Activated CD4-positive, alpha-beta T cell treated with anti-CD3 and anti-CD28 coated beads for 36 hours (primary cell): Measurements from ENCODE around the gene MPC1. TPM values are rescaled to one million over a fixed set of nuclear protein-coding genes. Genes with fewer than 3 reads are reported as not detected.

Source experiments
- ATAC-seq: fragments of 200-7000 bp; cut with Tn5 transposase; one replicate; pipeline ENCODE4 v1.10.0; 2021; ENCODE audit warnings: mild to moderate bottlenecking, moderate library complexity
- CTCF ChIA-PET: fragments of 350-600 bp; sonication (Branson Sonifier 250); formaldehyde crosslinking; loops from one replicate; lab custom pipeline; 2021; ENCODE audit warnings: antibody characterized with exemption; lab: Charles Lee
- POLR2A ChIA-PET: fragments of 350-600 bp; sonication (Branson Sonifier 250); formaldehyde crosslinking; loops from one replicate; lab custom pipeline; 2021; ENCODE audit warnings: antibody characterized with exemption, inconsistent platforms; lab: Charles Lee
- DNase-seq: peaks from one replicate; pipeline ENCODE4 v3.0.0-alpha.2; 2020
- H3K27ac Mint-ChIP-seq: one replicate; pipeline ENCODE4 v1.8.0; 2021; ENCODE audit warnings: mixed read lengths
- H3K27me3 Mint-ChIP-seq: one replicate; pipeline ENCODE4 v1.8.0; 2021; ENCODE audit warnings: mixed read lengths
- H3K36me3 Mint-ChIP-seq: one replicate; pipeline ENCODE4 v1.8.0; 2021; ENCODE audit warnings: low read depth, mixed read lengths
- H3K4me1 Mint-ChIP-seq: one replicate; pipeline ENCODE4 v1.8.0; 2021; ENCODE audit warnings: mixed read lengths
- H3K4me3 Mint-ChIP-seq: one replicate; pipeline ENCODE4 v1.8.0; 2021; ENCODE audit warnings: mild to moderate bottlenecking, moderate library complexity, mixed read lengths
- H3K9me3 Mint-ChIP-seq: one replicate; pipeline ENCODE4 v1.8.0; 2021; ENCODE audit warnings: low read depth, mixed read lengths
- intact Hi-C, 2 experiments: fragments of 100-400 bp; cut with DNase I in 1 of 2; cut with micrococcal nuclease in 1 of 2; formaldehyde crosslinking; loops; one replicate each; pipeline versions ENCODE4 v1.14.2 to v1.15.1; 2022 to 2024; cut with DNase I, micrococcal nuclease
- total RNA-seq, 2 experiments: library from RNA; stranded (reverse); gene quantifications; one replicate each; pipeline ENCODE4 v1.2.3, GENCODE V29; 2021

The MPC1 gene
- total RNA-seq, 2 experiments from 2014 or later: 17.7 to 20.5 TPM

- Mint-ChIP-seq H3K4me1 (no peaks in the 10 kb centered on the region), H3K9me3 (no peaks in the 10 kb centered on the region), H3K27ac (no peak overlapping the region), H3K4me3 (no peak overlapping the region), H3K27me3 (no peaks in the 10 kb centered on the region), H3K36me3 (no peaks in the 10 kb centered on the region)
- ATAC-seq: no peak
- DNase-seq: no peak
- intact Hi-C loops: loop anchor here in 1 of 2 experiments (10.0 kb wide), 1 partner anchor 309 kb away; the partner anchor contains the start of gene RPS6KA2
- ChIA-PET CTCF (no interaction called here), POLR2A (no interaction called here)
Measured at GRCh38 chr6:166315436-166315835, 67.3 kb downstream of the MPC1 start.

Other genes with a start within 250 kb of the MPC1 start
- not detected for gene TBXT, start 215.1 kb downstream of the MPC1 start, total RNA-seq
- under 1 TPM in 1 of 2 experiments, not detected in 1; 0.11 TPM for gene PRR18, start 74.5 kb downstream of the MPC1 start, total RNA-seq
- gene SFT2D1, start 40.4 kb downstream of the MPC1 start, total RNA-seq: 10 to 100 TPM; 39.8 to 54.2 TPM
- under 1 TPM; 0.30 to 0.41 TPM for gene RAMACL, start 203.7 kb upstream of the MPC1 start, total RNA-seq
- gene RPS6KA2, start 244.3 kb upstream of the MPC1 start, total RNA-seq: 10 to 100 TPM in 1 of 2 experiments, 1 to 10 TPM in 1; 9.3 to 10.9 TPM